Measurements from ENCODE around the gene GCK.

The GCK gene

DNA sequence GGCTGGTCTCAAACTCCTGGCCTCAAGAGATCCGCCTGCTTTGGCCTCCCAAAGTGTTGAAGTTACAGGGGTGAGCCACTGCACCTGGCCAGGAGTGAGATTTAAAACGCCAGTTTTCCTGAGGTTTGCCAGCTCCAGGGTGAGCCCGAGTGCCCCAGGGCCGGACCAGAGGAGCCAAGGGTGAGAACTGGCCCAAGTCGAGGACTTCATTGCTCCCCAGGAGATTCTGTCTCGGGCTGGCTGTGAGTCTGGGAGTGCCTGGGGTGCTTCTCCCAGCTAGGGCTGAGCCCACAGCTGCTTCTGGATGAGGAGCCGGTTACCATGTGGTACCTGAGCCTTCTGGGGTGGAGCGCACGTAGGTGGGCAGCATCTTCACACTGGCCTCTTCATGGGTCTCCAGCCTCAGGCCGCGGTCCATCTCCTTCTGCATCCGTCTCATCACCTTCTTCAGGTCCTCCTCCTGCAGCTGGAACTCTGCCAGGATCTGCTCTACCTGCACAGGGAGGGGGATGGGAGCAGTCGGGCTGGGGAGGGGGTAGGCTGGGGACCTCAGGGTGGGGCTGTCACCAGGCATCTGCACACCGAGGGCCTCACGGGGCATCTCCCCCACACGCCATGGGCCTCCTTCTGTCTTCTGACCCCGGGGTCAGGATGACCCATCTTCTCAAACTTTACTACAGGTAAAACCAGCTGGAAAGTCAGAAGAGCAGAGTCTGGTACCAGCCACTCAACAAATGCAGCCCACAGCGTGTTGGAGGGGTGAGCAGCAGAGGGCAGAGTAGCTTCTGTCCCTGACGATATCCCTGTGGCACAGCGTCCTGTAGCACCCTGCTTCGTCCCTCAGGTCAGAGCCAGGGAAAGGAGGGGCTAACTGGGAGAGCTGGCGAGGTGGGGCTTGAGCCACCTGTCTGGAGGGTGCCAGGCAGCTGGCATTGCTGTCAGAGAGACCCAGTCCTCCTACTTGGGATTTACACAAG is 36.0 kb downstream of the GCK start:
- TF ChIP-seq, protein P1, sequence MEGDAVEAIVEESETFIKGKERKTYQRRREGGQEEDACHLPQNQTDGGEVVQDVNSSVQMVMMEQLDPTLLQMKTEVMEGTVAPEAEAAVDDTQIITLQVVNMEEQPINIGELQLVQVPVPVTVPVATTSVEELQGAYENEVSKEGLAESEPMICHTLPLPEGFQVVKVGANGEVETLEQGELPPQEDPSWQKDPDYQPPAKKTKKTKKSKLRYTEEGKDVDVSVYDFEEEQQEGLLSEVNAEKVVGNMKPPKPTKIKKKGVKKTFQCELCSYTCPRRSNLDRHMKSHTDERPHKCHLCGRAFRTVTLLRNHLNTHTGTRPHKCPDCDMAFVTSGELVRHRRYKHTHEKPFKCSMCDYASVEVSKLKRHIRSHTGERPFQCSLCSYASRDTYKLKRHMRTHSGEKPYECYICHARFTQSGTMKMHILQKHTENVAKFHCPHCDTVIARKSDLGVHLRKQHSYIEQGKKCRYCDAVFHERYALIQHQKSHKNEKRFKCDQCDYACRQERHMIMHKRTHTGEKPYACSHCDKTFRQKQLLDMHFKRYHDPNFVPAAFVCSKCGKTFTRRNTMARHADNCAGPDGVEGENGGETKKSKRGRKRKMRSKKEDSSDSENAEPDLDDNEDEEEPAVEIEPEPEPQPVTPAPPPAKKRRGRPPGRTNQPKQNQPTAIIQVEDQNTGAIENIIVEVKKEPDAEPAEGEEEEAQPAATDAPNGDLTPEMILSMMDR (IDR thresholded peaks at IDR 0.05; ENCODE audit: control insufficient read depth, insufficient read depth, low read depth, low read length, missing control alignments), result no peak
- no peak for DNase-seq (ENCODE audit: low read depth)
- no peak overlapping the region for H3K4me3 ChIP-seq (ENCODE audit: control insufficient read depth, low read depth, low read length)

DNA sequence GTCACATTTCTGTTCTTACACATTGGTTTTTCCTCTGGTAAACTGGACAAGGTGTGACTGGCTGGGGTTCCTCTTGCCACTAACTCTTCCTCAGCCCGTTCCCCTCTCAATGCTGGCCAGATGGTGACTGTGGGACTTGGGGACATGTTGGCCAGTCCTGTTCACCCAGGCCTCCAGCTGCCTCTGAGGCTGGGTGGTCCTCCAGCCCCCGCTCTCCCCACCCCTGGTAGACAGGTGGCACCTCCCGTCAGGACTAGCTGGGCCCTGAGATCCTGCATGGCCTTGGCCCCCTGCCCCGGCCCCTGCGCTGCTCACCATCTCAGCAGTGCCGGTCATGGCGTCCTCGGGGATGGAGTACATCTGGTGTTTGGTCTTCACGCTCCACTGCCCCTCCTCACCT is 37.3 kb downstream of the GCK start:
- DNase-seq (ENCODE audit: low read depth), result no peak
- TF ChIP-seq, protein P1 (IDR thresholded peaks at IDR 0.05; ENCODE audit: control insufficient read depth, insufficient read depth, low read depth, low read length, missing control alignments), result no peak
- H3K4me3 ChIP-seq (ENCODE audit: control insufficient read depth, low read depth, low read length), result no peak overlapping the region

DNA sequence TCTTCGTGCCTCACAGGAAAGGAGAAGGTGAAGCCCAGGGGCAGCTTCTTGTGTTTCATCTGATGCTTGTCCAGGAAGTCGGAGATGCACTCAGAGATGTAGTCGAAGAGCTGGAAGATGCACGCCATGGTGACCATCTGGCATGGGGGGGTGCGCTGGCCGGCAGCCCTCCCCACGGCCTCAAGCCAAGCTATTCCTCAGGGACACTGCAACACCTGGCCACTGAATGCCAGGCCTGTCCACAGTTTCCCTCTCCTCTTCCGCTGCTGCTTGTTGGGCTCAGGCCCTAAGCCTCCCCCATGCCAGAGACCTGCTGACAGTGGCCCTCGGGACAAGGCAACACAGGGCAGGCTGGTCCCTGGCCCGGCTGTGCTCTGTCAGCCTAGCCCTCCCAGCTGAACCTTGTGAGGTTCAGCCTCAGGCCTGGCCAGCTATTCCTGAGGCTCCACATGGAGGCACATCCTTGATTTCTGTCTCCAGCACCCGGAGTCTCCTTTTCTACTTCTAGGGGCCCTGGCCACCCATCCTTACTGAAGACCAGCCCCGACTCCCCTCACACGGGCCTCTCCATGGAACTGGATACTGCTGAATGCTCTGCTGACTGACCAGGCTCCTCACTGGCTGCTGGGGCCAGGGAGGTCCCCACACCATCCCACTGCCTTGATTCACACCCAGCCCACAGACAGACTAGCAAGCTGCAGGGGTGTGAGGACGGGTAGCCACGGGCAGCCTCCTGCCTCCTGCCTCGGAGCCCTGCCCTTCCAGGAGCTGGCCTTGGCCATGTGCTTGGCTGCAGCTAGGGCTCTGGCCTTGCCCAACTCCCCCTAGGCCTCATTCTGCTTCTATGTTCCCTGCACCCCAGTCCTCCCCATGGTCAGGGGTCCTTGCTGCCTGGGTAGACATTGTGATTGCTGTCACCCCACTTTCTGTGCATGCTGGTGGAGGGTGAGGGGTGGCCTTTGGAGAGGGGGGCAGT is 38.0 kb downstream of the GCK start:
- TF ChIP-seq, protein P1 (IDR thresholded peaks at IDR 0.05; ENCODE audit: control insufficient read depth, insufficient read depth, low read depth, low read length, missing control alignments), result no peak
- H3K4me3 ChIP-seq (ENCODE audit: control insufficient read depth, low read depth, low read length), result no peak overlapping the region
- no peak for DNase-seq (ENCODE audit: low read depth)

DNA sequence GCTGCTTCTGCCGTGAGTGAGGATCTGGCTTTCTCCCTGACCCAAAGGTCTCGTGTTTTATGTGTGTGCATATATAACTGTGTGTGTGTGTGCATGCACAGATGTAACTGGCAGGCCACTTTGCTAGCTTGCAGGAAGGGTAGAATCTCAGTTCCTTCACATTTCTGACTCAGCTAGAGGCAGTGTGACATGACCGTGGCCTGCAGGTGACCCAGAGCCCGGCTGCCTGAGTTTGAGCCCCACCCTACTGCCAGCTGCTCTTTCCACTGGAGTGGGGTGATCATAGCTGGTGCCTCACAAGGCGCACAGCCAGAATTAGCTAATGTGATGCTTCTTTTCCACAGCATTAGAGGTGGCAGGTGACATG is 38.8 kb downstream of the GCK start:
- no peak for DNase-seq (ENCODE audit: low read depth)
- TF ChIP-seq, protein P1 (IDR thresholded peaks at IDR 0.05; ENCODE audit: control insufficient read depth, insufficient read depth, low read depth, low read length, missing control alignments), result no peak
- no peak overlapping the region for H3K4me3 ChIP-seq (ENCODE audit: control insufficient read depth, low read depth, low read length)

DNA sequence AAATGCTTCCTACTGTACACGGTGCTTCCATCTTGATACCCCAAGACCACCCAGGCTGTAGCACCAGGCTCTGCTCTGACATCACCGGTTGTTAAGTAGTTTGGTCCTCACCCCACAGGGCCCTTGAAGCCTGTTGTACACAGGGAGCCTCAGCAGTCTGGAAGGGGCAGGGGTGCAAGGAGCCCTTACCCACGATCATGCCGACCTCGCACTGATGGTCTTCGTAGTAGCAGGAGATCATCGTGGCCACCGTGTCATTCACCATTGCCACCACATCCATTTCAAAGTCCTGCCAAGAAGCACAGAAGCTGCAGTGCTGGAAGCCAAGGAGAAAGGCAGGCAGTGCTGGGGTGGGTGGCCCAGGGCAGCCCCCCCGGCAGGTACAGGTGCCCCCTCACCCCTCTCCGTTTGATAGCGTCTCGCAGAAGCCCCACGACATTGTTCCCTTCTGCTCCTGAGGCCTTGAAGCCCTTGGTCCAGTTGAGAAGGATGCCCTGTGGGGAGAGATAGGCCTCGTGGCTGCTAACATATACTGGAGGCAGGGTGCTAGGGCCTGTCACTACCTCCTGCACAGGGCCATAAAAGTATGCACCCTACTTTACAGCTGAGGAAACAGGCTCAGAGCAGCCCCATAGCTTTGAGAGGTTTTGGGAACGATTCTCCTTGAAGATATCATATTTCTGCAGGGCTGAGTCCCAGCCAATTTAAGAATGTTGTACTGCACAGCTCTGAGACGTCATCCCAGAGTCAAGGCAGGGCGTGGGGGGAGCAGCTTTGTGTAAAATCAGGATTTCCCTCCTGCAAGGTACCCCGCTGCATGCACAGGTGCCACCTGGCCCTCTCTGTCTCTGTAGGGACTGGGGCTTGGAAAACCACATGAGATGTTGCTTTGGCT is 39.4 kb downstream of the GCK start:
- no peak for DNase-seq (ENCODE audit: low read depth)
- TF ChIP-seq, protein P1 (IDR thresholded peaks at IDR 0.05; ENCODE audit: control insufficient read depth, insufficient read depth, low read depth, low read length, missing control alignments), result no peak
- H3K4me3 ChIP-seq (ENCODE audit: control insufficient read depth, low read depth, low read length), result no peak overlapping the region
